Stimulated activated CD4-positive, alpha-beta T cell treated with anti-CD3 and anti-CD28 coated beads, TNF-alpha, amount 100 ng/mL, for 1 hour (primary cell): ENCODE data around the gene MRPS2.
"Not testable (repeated sequence)": the region's sequence is repeated elsewhere in the genome, so short reads cannot be mapped to it uniquely, and the experiment has no call there.

ENCODE experiments used
- DNase-seq, 3 donors: peaks; one replicate each; pipeline ENCODE4 v3.0.0-alpha.2; 2020; ENCODE audit warnings: low read depth in 3 of 3, low spot score in 1 of 3

Gene MRPS2

GRCh38 chr9:135500525-135501260 is at the start of gene MRPS2:
TSS of gene MRPS2 (plus strand) at chr9:135500682. CDS start at chr9:135500711, 29 bp downstream.
- DNase-seq, result peak; percentile 52 to 77 (median 71)

GRCh38 chr9:135450956-135451355 is 49.5 kb upstream of the MRPS2 start:
- DNase-seq, result no peak

- DNase-seq, result not testable (repeated sequence)
Observed at GRCh38 chr9:135451909-135452308, 48.6 kb upstream of the MRPS2 start.

GRCh38 chr9:135454737-135455136 is 45.7 kb upstream of the MRPS2 start:
- DNase-seq, result no peak

- no peak for DNase-seq
Observed at GRCh38 chr9:135455401-135456030, 45.0 kb upstream of the MRPS2 start.

GRCh38 chr9:135456436-135457104 is 43.9 kb upstream of the MRPS2 start:
- no peak for DNase-seq

- DNase-seq, result not testable (repeated sequence)
Observed at GRCh38 chr9:135458478-135458877, 42.0 kb upstream of the MRPS2 start.

- no peak for DNase-seq
Observed at GRCh38 chr9:135461936-135462335, 38.5 kb upstream of the MRPS2 start.

- no peak for DNase-seq
Observed at GRCh38 chr9:135463140-135463539, 37.3 kb upstream of the MRPS2 start.

GRCh38 chr9:135464181-135464580 is 36.3 kb upstream of the MRPS2 start:
- no peak for DNase-seq

- DNase-seq, result peak in 1 of 3 donors; percentile 28
Observed at GRCh38 chr9:135468854-135469521, 31.5 kb upstream of the MRPS2 start.

- DNase-seq, result no peak
Observed at GRCh38 chr9:135471791-135472640, 28.5 kb upstream of the MRPS2 start.

- no peak for DNase-seq
Observed at GRCh38 chr9:135473972-135474543, 26.4 kb upstream of the MRPS2 start.

- DNase-seq, result no peak
Observed at GRCh38 chr9:135474915-135475314, 25.6 kb upstream of the MRPS2 start.

- DNase-seq, result no peak
Observed at GRCh38 chr9:135476561-135477355, 23.7 kb upstream of the MRPS2 start.

GRCh38 chr9:135478191-135478590 is 22.3 kb upstream of the MRPS2 start:
- DNase-seq, result no peak

GRCh38 chr9:135478829-135479468 is 21.5 kb upstream of the MRPS2 start:
- DNase-seq, result no peak

GRCh38 chr9:135479469-135480052 is 20.9 kb upstream of the MRPS2 start, which contains the start of gene PPP1R26:
TSS of gene PPP1R26 (plus strand) at chr9:135479782. CDS start at chr9:135484511, 4,729 bp downstream.
- DNase-seq, result no peak
